HL-60 (cell line): ENCODE measurements around the gene TKTL1.

Experiments used
- DNase-seq, 2 experiments: peaks; one replicate each; pipeline ENCODE4 v3.0.0-alpha.2; 2010 to 2020; ENCODE audit warnings: low read depth in 1 of 2, low spot score in 1 of 2
- H3K27ac ChIP-seq: fragments of 250-450 bp; sonication (Bioruptor Pico); replicated peaks from 2 replicates; pipeline ENCODE4 v1.5.1; 2020; ENCODE audit warnings: mild to moderate bottlenecking, moderate library complexity
- H3K27me3 ChIP-seq: fragments of 250-450 bp; sonication (Bioruptor Pico); 2 replicates; pipeline ENCODE4 v1.5.1; 2021; ENCODE audit warnings: mild to moderate bottlenecking, moderate library complexity; ENCODE audit not compliant: insufficient read depth, poor library complexity, severe bottlenecking
- H3K4me3 ChIP-seq: replicated peaks from 2 replicates; pipeline ENCODE4 v1.5.1; 2011; ENCODE audit warnings: mild to moderate bottlenecking, control low read depth, low read length; ENCODE audit not compliant: insufficient read depth
- GABPA ChIP-seq: IDR thresholded peaks from 2 replicates; pipeline ENCODE4 v1.6.1; 2012; ENCODE audit warnings: low read depth
- POLR2AphosphoS5 ChIP-seq: IDR thresholded peaks from 2 replicates; pipeline ENCODE4 v1.6.1; 2012; ENCODE audit warnings: low read depth
- SPI1 ChIP-seq: IDR thresholded peaks from 2 replicates; pipeline ENCODE4 v1.6.1; 2012; ENCODE audit warnings: low read depth, mild to moderate bottlenecking, borderline replicate concordance
- TF ChIP-seq, protein P1 (sequence below): IDR thresholded peaks from one replicate; pipeline ENCODE4 v1.5.1; 2011; ENCODE audit warnings: low read length, control low read depth, inconsistent platforms; ENCODE audit not compliant: insufficient read depth
- TF ChIP-seq, protein P2 (sequence below): IDR thresholded peaks from 2 replicates; pipeline ENCODE4 v1.6.1; 2012; ENCODE audit warnings: low read depth; ENCODE audit not compliant: insufficient replicate concordance

Gene TKTL1

DNA sequence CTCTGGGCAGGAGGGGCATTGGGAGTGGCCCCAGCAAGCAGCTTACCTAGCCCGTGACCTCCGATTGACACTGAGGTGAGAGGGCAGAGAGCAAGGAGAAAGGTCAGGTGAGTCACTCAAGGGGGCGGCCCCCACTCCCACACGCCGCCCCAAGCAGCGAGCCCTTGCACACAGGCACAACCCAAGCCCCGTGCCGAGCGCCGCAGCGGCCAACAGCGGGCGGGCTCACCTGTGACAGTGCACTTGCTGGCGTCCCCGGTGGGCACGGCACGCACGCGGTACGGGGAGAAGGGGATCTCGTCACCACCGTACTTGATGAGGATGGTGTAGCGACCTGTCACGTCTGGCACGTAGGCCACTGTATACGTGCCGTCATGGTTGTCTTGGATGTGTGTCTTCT lies 61.6 kb downstream of the TKTL1 start:
- H3K27me3 ChIP-seq: no peaks in the 10 kb centered on the region
- TF ChIP-seq, protein P1, sequence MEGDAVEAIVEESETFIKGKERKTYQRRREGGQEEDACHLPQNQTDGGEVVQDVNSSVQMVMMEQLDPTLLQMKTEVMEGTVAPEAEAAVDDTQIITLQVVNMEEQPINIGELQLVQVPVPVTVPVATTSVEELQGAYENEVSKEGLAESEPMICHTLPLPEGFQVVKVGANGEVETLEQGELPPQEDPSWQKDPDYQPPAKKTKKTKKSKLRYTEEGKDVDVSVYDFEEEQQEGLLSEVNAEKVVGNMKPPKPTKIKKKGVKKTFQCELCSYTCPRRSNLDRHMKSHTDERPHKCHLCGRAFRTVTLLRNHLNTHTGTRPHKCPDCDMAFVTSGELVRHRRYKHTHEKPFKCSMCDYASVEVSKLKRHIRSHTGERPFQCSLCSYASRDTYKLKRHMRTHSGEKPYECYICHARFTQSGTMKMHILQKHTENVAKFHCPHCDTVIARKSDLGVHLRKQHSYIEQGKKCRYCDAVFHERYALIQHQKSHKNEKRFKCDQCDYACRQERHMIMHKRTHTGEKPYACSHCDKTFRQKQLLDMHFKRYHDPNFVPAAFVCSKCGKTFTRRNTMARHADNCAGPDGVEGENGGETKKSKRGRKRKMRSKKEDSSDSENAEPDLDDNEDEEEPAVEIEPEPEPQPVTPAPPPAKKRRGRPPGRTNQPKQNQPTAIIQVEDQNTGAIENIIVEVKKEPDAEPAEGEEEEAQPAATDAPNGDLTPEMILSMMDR: no peak
- TF ChIP-seq POLR2AphosphoS5 (no peak), SPI1 (no peak), GABPA (no peak)
- TF ChIP-seq, protein P2, sequence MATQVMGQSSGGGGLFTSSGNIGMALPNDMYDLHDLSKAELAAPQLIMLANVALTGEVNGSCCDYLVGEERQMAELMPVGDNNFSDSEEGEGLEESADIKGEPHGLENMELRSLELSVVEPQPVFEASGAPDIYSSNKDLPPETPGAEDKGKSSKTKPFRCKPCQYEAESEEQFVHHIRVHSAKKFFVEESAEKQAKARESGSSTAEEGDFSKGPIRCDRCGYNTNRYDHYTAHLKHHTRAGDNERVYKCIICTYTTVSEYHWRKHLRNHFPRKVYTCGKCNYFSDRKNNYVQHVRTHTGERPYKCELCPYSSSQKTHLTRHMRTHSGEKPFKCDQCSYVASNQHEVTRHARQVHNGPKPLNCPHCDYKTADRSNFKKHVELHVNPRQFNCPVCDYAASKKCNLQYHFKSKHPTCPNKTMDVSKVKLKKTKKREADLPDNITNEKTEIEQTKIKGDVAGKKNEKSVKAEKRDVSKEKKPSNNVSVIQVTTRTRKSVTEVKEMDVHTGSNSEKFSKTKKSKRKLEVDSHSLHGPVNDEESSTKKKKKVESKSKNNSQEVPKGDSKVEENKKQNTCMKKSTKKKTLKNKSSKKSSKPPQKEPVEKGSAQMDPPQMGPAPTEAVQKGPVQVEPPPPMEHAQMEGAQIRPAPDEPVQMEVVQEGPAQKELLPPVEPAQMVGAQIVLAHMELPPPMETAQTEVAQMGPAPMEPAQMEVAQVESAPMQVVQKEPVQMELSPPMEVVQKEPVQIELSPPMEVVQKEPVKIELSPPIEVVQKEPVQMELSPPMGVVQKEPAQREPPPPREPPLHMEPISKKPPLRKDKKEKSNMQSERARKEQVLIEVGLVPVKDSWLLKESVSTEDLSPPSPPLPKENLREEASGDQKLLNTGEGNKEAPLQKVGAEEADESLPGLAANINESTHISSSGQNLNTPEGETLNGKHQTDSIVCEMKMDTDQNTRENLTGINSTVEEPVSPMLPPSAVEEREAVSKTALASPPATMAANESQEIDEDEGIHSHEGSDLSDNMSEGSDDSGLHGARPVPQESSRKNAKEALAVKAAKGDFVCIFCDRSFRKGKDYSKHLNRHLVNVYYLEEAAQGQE: no peak
- no peak overlapping the region for H3K27ac ChIP-seq
- peak in 1 of 2 experiments; percentile 45 for DNase-seq
- H3K4me3 ChIP-seq: no peak overlapping the region

DNA sequence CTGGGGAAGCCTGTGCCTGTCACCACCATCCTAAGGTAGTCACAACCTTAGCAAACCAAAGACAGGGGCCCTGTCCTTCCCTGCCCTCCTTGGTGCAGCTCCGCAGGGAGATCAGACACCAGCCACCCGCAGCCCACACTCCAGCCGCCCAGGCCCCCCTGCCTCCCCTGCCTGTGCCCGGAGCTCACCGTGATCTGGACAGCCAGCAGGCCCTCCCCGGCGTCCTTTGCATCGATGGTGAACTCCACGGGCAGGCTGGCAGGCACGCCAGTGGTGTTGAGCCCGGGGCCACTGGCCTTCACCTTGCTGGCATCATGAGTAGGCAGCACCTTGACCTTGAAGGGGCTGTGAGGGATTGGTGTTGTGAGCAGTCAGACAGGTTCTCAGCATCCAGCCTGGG lies 62.4 kb downstream of the TKTL1 start:
- no peaks in the 10 kb centered on the region for H3K27me3 ChIP-seq
- peak in 1 of 2 experiments; percentile 22 for DNase-seq
- H3K4me3 ChIP-seq: no peak overlapping the region
- no peak overlapping the region for H3K27ac ChIP-seq
- no peak for TF ChIP-seq SPI1
- TF ChIP-seq, protein P2: no peak
- TF ChIP-seq POLR2AphosphoS5: no peak
- no peak for TF ChIP-seq GABPA
- TF ChIP-seq, protein P1: no peak

DNA sequence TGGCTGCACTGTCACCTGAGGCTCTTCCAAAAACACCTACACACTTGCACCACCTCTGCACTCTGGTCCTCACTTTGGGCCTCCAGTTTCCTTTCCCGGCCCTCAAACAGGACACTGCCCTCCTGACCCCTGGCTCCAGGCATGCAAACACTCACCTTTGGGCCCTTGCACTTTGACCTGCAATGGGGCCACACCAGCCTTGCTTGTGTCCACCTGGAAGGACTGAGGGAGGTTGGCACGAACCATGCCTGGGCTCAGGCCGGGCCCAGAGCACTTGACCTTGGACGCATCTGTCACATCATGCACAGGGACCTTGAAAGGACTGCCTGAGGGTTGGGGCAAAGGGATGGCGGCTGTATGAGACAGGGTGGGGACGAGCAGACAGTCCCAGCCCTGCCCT lies 63.2 kb downstream of the TKTL1 start:
- Histone ChIP-seq H3K4me3 (no peak overlapping the region), H3K27ac (no peak overlapping the region)
- TF ChIP-seq, protein P2: no peak
- TF ChIP-seq SPI1 (no peak), GABPA (no peak), POLR2AphosphoS5 (no peak)
- TF ChIP-seq, protein P1: no peak

More for the DNA sequence above, 63.2 kb downstream of the TKTL1 start:
- DNase-seq: peak in 1 of 2 experiments; percentile 25
- no peaks in the 10 kb centered on the region for H3K27me3 ChIP-seq
